ENCODE results near the gene SULT1A2. TPM values are rescaled to one million over a fixed set of nuclear protein-coding genes. Genes with fewer than 3 reads are reported as not detected.
"Not testable (repeated sequence)": the region's sequence is repeated elsewhere in the genome, so short reads cannot be mapped to it uniquely, and the experiment has no call there.

Gene SULT1A2
- total and polyA plus RNA-seq, 2 donors, result 0.66 to 1.2 TPM

- DNase-seq (ENCODE audit: low read depth in 6 of 9, low spot score in 9 of 9), result no peak
- Histone ChIP-seq H3K9me3 (ENCODE audit: control insufficient read depth in 2 of 2, insufficient read depth in 1 of 2, low read length in 1 of 2) (no peaks in the 10 kb centered on the region), H3K4me1 (ENCODE audit: control insufficient read depth in 2 of 2, insufficient read depth in 2 of 2, low read length in 2 of 2) (peaks cover 5 to 10% of the 10 kb centered on the region in 2 donors), H3K27me3 (ENCODE audit: control insufficient read depth in 2 of 2, insufficient read depth in 1 of 2, low read length in 1 of 2) (no peaks in the 10 kb centered on the region), H3K27ac (ENCODE audit: low read depth in 1 of 2, low read length in 1 of 2) (no peak overlapping the region), H3K4me3 (ENCODE audit: low read length in 2 of 2) (no peak overlapping the region), H3K36me3 (ENCODE audit: control insufficient read depth in 2 of 2, insufficient read depth in 2 of 2, low read length in 1 of 2) (no peaks in the 10 kb centered on the region)
- 97% methylated on average over 16 of the region's 16 CpGs for WGBS
These were observed 9.7 kb upstream of the SULT1A2 start for GRCh38 chr16:28606291-28607115.

GRCh38 chr16:28604186-28604565 lies 7.3 kb upstream of the SULT1A2 start:
- no peaks in the 10 kb centered on the region for H3K36me3 ChIP-seq (ENCODE audit: control insufficient read depth in 2 of 2, insufficient read depth in 2 of 2, low read length in 1 of 2)

GRCh38 chr16:28603381-28604185 lies 6.7 kb upstream of the SULT1A2 start:
- Histone ChIP-seq H3K4me3 (ENCODE audit: low read length in 2 of 2) (no peak overlapping the region), H3K9me3 (ENCODE audit: control insufficient read depth in 2 of 2, insufficient read depth in 1 of 2, low read length in 1 of 2) (no peaks in the 10 kb centered on the region), H3K4me1 (ENCODE audit: control insufficient read depth in 2 of 2, insufficient read depth in 2 of 2, low read length in 2 of 2) (no peaks in the 10 kb centered on the region), H3K27ac (ENCODE audit: low read depth in 1 of 2, low read length in 1 of 2) (no peak overlapping the region), H3K36me3 (ENCODE audit: control insufficient read depth in 2 of 2, insufficient read depth in 2 of 2, low read length in 1 of 2) (no peaks in the 10 kb centered on the region), H3K27me3 (ENCODE audit: control insufficient read depth in 2 of 2, insufficient read depth in 1 of 2, low read length in 1 of 2) (no peaks in the 10 kb centered on the region)
- 94% methylated on average over 11 of the region's 11 CpGs for WGBS
- DNase-seq (ENCODE audit: low read depth in 6 of 9, low spot score in 9 of 9), result no peak

More at GRCh38 chr16:28604186-28604565, 7.3 kb upstream of the SULT1A2 start:
- Histone ChIP-seq H3K27ac (ENCODE audit: low read depth in 1 of 2, low read length in 1 of 2) (no peak overlapping the region), H3K4me1 (ENCODE audit: control insufficient read depth in 2 of 2, insufficient read depth in 2 of 2, low read length in 2 of 2) (no peaks in the 10 kb centered on the region), H3K9me3 (ENCODE audit: control insufficient read depth in 2 of 2, insufficient read depth in 1 of 2, low read length in 1 of 2) (no peaks in the 10 kb centered on the region), H3K4me3 (ENCODE audit: low read length in 2 of 2) (no peak overlapping the region), H3K27me3 (ENCODE audit: control insufficient read depth in 2 of 2, insufficient read depth in 1 of 2, low read length in 1 of 2) (no peaks in the 10 kb centered on the region)
- 91% methylated on average over 8 of the region's 8 CpGs for WGBS
- no peak for DNase-seq (ENCODE audit: low read depth in 6 of 9, low spot score in 9 of 9)

GRCh38 chr16:28602529-28602928 lies 5.7 kb upstream of the SULT1A2 start:
- DNase-seq (ENCODE audit: low read depth in 6 of 9, low spot score in 9 of 9), result no peak

GRCh38 chr16:28602062-28602461 lies 5.2 kb upstream of the SULT1A2 start:
- WGBS, result 96% methylated on average over 5 of the region's 10 CpGs
- H3K4me1 ChIP-seq (ENCODE audit: control insufficient read depth in 2 of 2, insufficient read depth in 2 of 2, low read length in 2 of 2), result peaks cover 0 to 11% of the 10 kb centered on the region in 2 donors
- H3K27ac ChIP-seq (ENCODE audit: low read depth in 1 of 2, low read length in 1 of 2); H3K9me3 ChIP-seq (ENCODE audit: control insufficient read depth in 2 of 2, insufficient read depth in 1 of 2, low read length in 1 of 2); H3K27me3 ChIP-seq (ENCODE audit: control insufficient read depth in 2 of 2, insufficient read depth in 1 of 2, low read length in 1 of 2); DNase-seq (ENCODE audit: low read depth in 6 of 9, low spot score in 9 of 9); H3K36me3 ChIP-seq (ENCODE audit: control insufficient read depth in 2 of 2, insufficient read depth in 2 of 2, low read length in 1 of 2); H3K4me3 ChIP-seq (ENCODE audit: low read length in 2 of 2): not testable (repeated sequence)

More at GRCh38 chr16:28602529-28602928, 5.7 kb upstream of the SULT1A2 start:
- Histone ChIP-seq H3K27me3 (ENCODE audit: control insufficient read depth in 2 of 2, insufficient read depth in 1 of 2, low read length in 1 of 2) (no peaks in the 10 kb centered on the region), H3K36me3 (ENCODE audit: control insufficient read depth in 2 of 2, insufficient read depth in 2 of 2, low read length in 1 of 2) (no peaks in the 10 kb centered on the region), H3K9me3 (ENCODE audit: control insufficient read depth in 2 of 2, insufficient read depth in 1 of 2, low read length in 1 of 2) (no peaks in the 10 kb centered on the region), H3K27ac (ENCODE audit: low read depth in 1 of 2, low read length in 1 of 2) (no peak overlapping the region), H3K4me3 (ENCODE audit: low read length in 2 of 2) (no peak overlapping the region), H3K4me1 (ENCODE audit: control insufficient read depth in 2 of 2, insufficient read depth in 2 of 2, low read length in 2 of 2) (peaks cover 0 to 7% of the 10 kb centered on the region in 2 donors)
- WGBS, result 92% methylated on average over 5 of the region's 6 CpGs

GRCh38 chr16:28601589-28601988 lies 4.7 kb upstream of the SULT1A2 start:
- not testable (repeated sequence) for H3K9me3 ChIP-seq (ENCODE audit: control insufficient read depth in 2 of 2, insufficient read depth in 1 of 2, low read length in 1 of 2); H3K27me3 ChIP-seq (ENCODE audit: control insufficient read depth in 2 of 2, insufficient read depth in 1 of 2, low read length in 1 of 2); DNase-seq (ENCODE audit: low read depth in 6 of 9, low spot score in 9 of 9); H3K4me3 ChIP-seq (ENCODE audit: low read length in 2 of 2); H3K36me3 ChIP-seq (ENCODE audit: control insufficient read depth in 2 of 2, insufficient read depth in 2 of 2, low read length in 1 of 2); H3K27ac ChIP-seq (ENCODE audit: low read depth in 1 of 2, low read length in 1 of 2)
- peaks cover 0 to 12% of the 10 kb centered on the region in 2 donors for H3K4me1 ChIP-seq (ENCODE audit: control insufficient read depth in 2 of 2, insufficient read depth in 2 of 2, low read length in 2 of 2)
- WGBS, result 98% methylated on average over 11 of the region's 13 CpGs

GRCh38 chr16:28600965-28601364 lies 4.1 kb upstream of the SULT1A2 start:
- H3K27me3 ChIP-seq (ENCODE audit: control insufficient read depth in 2 of 2, insufficient read depth in 1 of 2, low read length in 1 of 2); H3K4me3 ChIP-seq (ENCODE audit: low read length in 2 of 2): not testable (repeated sequence)
- WGBS, result 67% methylated on average over 10 of the region's 20 CpGs

GRCh38 chr16:28599377-28600285 lies 2.8 kb upstream of the SULT1A2 start:
- H3K36me3 ChIP-seq (ENCODE audit: control insufficient read depth in 2 of 2, insufficient read depth in 2 of 2, low read length in 1 of 2); H3K27me3 ChIP-seq (ENCODE audit: control insufficient read depth in 2 of 2, insufficient read depth in 1 of 2, low read length in 1 of 2); DNase-seq (ENCODE audit: low read depth in 6 of 9, low spot score in 9 of 9); H3K4me3 ChIP-seq (ENCODE audit: low read length in 2 of 2); H3K9me3 ChIP-seq (ENCODE audit: control insufficient read depth in 2 of 2, insufficient read depth in 1 of 2, low read length in 1 of 2); H3K27ac ChIP-seq (ENCODE audit: low read depth in 1 of 2, low read length in 1 of 2): not testable (repeated sequence)
- WGBS, result no CpG with 5 or more reads among the region's 17 CpGs
- peaks cover 0 to 12% of the 10 kb centered on the region in 2 donors for H3K4me1 ChIP-seq (ENCODE audit: control insufficient read depth in 2 of 2, insufficient read depth in 2 of 2, low read length in 2 of 2)

More at GRCh38 chr16:28600965-28601364, 4.1 kb upstream of the SULT1A2 start:
- not testable (repeated sequence) for H3K9me3 ChIP-seq (ENCODE audit: control insufficient read depth in 2 of 2, insufficient read depth in 1 of 2, low read length in 1 of 2); H3K36me3 ChIP-seq (ENCODE audit: control insufficient read depth in 2 of 2, insufficient read depth in 2 of 2, low read length in 1 of 2); H3K27ac ChIP-seq (ENCODE audit: low read depth in 1 of 2, low read length in 1 of 2); DNase-seq (ENCODE audit: low read depth in 6 of 9, low spot score in 9 of 9)
- peaks cover 0 to 12% of the 10 kb centered on the region in 2 donors for H3K4me1 ChIP-seq (ENCODE audit: control insufficient read depth in 2 of 2, insufficient read depth in 2 of 2, low read length in 2 of 2)

Data from thymus (tissue), 11 donors.